CD14-positive monocyte (primary cell): Measurements from ENCODE around the gene SLMAP. TPM values are rescaled to one million over a fixed set of nuclear protein-coding genes. Genes with fewer than 3 reads are reported as not detected.

Experiments
- DNase-seq, 3 donors: peaks; one replicate each; pipeline ENCODE4 v3.0.0-alpha.2; 2011 to 2022
- H2AFZ ChIP-seq: 2 replicates; pipeline ENCODE4 v1.6.0; 2012; ENCODE audit warnings: mild to moderate bottlenecking, low read depth, low read length, inconsistent platforms; ENCODE audit not compliant: insufficient read depth, poor library complexity, severe bottlenecking
- H3K27ac ChIP-seq, 2 donors: 1 replicate in 1 of 2; 2 replicates in 1 of 2; pipeline ENCODE4 v1.5.1; 2012 to 2013; ENCODE audit warnings: low read length in 2 of 2, control low read depth in 1 of 2, inconsistent platforms in 1 of 2, low read depth in 1 of 2, mild to moderate bottlenecking in 1 of 2
- H3K27me3 ChIP-seq, 2 donors: one replicate each; pipeline versions ENCODE4 v1.6.0 to v1.6.1; 2011 to 2013; ENCODE audit warnings: low read length in 2 of 2; ENCODE audit not compliant: control insufficient read depth in 2 of 2, insufficient read depth in 2 of 2
- H3K36me3 ChIP-seq, 2 donors: replicated peaks in 1 of 2; 1 replicate in 1 of 2; 2 replicates in 1 of 2; pipeline versions ENCODE4 v1.5.1 to v1.6.1; 2012 to 2013; ENCODE audit warnings: low read length in 2 of 2, control low read depth in 1 of 2, inconsistent platforms in 1 of 2, mild to moderate bottlenecking in 1 of 2; ENCODE audit not compliant: insufficient read depth in 2 of 2, control insufficient read depth in 1 of 2
- H3K4me1 ChIP-seq, 2 donors: 1 replicate in 1 of 2; 2 replicates in 1 of 2; pipeline versions ENCODE4 v1.5.1 to v1.6.1; 2012 to 2013; ENCODE audit warnings: low read length in 2 of 2, control low read depth in 1 of 2, inconsistent platforms in 1 of 2, mild to moderate bottlenecking in 1 of 2, moderate library complexity in 1 of 2; ENCODE audit not compliant: insufficient read depth in 2 of 2, control insufficient read depth in 1 of 2
- H3K4me2 ChIP-seq: replicated peaks from 2 replicates; pipeline ENCODE3; 2012; ENCODE audit warnings: low read length, moderate library complexity, mild to moderate bottlenecking; ENCODE audit not compliant: poor library complexity, severe bottlenecking; ENCODE audit errors: extremely low read depth
- H3K4me3 ChIP-seq, 3 experiments: fragments of 200-600 bp in 1 of 3; sonication (generic) in 1 of 3; replicated peaks in 1 of 3; 1 replicate in 2 of 3; 2 replicates in 1 of 3; pipeline ENCODE4 v1.5.1; 2011 to 2013; ENCODE audit warnings: low read length in 3 of 3, mild to moderate bottlenecking in 3 of 3, control low read depth in 2 of 3, low read depth in 2 of 3, inconsistent platforms in 1 of 3, moderate library complexity in 1 of 3
- H3K79me2 ChIP-seq: 2 replicates; pipeline ENCODE4 v1.6.0; 2012; ENCODE audit warnings: mild to moderate bottlenecking, control low read depth, inconsistent platforms, low read length, moderate library complexity; ENCODE audit not compliant: insufficient read depth
- H3K9ac ChIP-seq: 2 replicates; pipeline ENCODE4 v1.6.0; 2017; ENCODE audit warnings: low read length, mild to moderate bottlenecking; ENCODE audit not compliant: insufficient read depth, poor library complexity, severe bottlenecking
- H3K9me3 ChIP-seq, 2 donors: replicated peaks in 1 of 2; 1 replicate in 1 of 2; 2 replicates in 1 of 2; pipeline versions ENCODE4 v1.5.1 to v1.6.1; 2012 to 2013; ENCODE audit warnings: low read length in 2 of 2, control low read depth in 1 of 2; ENCODE audit not compliant: control insufficient read depth in 1 of 2, insufficient read depth in 1 of 2
- H4K20me1 ChIP-seq: 2 replicates; pipeline ENCODE4 v1.6.0; 2012; ENCODE audit warnings: mild to moderate bottlenecking, low read length, control low read depth, moderate library complexity; ENCODE audit not compliant: insufficient read depth
- H3K27ac Mint-ChIP-seq, 7 donors: one replicate each; pipeline ENCODE4 v1.8.0; 2020; ENCODE audit warnings: mild to moderate bottlenecking in 7 of 7, mixed read lengths in 7 of 7, moderate library complexity in 6 of 7, inconsistent platforms in 2 of 7
- H3K27me3 Mint-ChIP-seq, 3 donors: one replicate each; pipeline ENCODE4 v1.8.0; 2021 to 2022; ENCODE audit warnings: low read depth in 3 of 3, mild to moderate bottlenecking in 3 of 3, mixed read lengths in 3 of 3, moderate library complexity in 3 of 3, inconsistent platforms in 1 of 3
- H3K36me3 Mint-ChIP-seq, 2 donors: one replicate each; pipeline ENCODE4 v1.8.0; 2020; ENCODE audit warnings: mixed read lengths in 2 of 2, inconsistent platforms in 1 of 2, mild to moderate bottlenecking in 1 of 2
- H3K4me1 Mint-ChIP-seq: one replicate; pipeline ENCODE4 v1.8.0; 2020; ENCODE audit warnings: mild to moderate bottlenecking, mixed read lengths
- H3K4me3 Mint-ChIP-seq, 2 donors: one replicate each; pipeline ENCODE4 v1.8.0; 2020; ENCODE audit warnings: mild to moderate bottlenecking in 2 of 2, mixed read lengths in 2 of 2, moderate library complexity in 1 of 2
- H3K9me3 Mint-ChIP-seq, 7 donors: one replicate each; pipeline ENCODE4 v1.8.0; 2020 to 2022; ENCODE audit warnings: mixed read lengths in 7 of 7, mild to moderate bottlenecking in 6 of 7, moderate library complexity in 6 of 7, inconsistent platforms in 2 of 7
- CTCF ChIP-seq: fragments of 200-600 bp; IDR thresholded peaks from one replicate; pipeline ENCODE4 v1.8.0; 2022; ENCODE audit warnings: antibody characterized with exemption, mild to moderate bottlenecking
- WGBS: methylation state at CpG from one replicate; pipeline ENCODE4 v1.1.5; 2013; ENCODE audit warnings: missing lambda C conversion rate; ENCODE audit not compliant: insufficient coverage; 5-methylcytosine and 5-hydroxymethylcytosine counted together
- intact Hi-C, 2 donors: fragments of 100-400 bp; cut with micrococcal nuclease; formaldehyde crosslinking; loops; one replicate each; pipeline versions ENCODE4 v1.15.0 to v1.15.1; 2023
- polyA plus RNA-seq, 3 donors: library from polyadenylated mRNA; depleted of rRNA in 1 of 3; unstranded in 2 of 3; stranded (reverse) in 1 of 3; fragments of 300-500 nt in 2 of 3; fragments of >200 nt in 1 of 3; fragmentation: Illumina TruSeq in 2 of 3; gene quantifications; 1 replicate in 2 of 3; 2 replicates in 1 of 3; pipeline ENCODE4 v1.2.3, GENCODE V29; 2012 to 2021

The SLMAP gene
- polyA plus RNA-seq, 3 donors: 12.3 to 17.6 (median 16.1) TPM

GRCh38 chr3:57784089-57784735 is 28.1 kb downstream of the SLMAP start:
- H3K27ac ChIP-seq: peak overlapping the region in 1 of 2 donors; percentile 18
- H3K4me3 ChIP-seq: no peak overlapping the region
- H3K9me3 Mint-ChIP-seq: no peaks in the 10 kb centered on the region
- H3K4me1 Mint-ChIP-seq: peaks cover 24% of the 10 kb centered on the region
- H3K9ac ChIP-seq: no peak overlapping the region
- H3K4me1 ChIP-seq: peaks cover 4 to 19% of the 10 kb centered on the region in 2 donors
- no peaks in the 10 kb centered on the region for H3K9me3 ChIP-seq
- WGBS: no CpG with 5 or more reads among the region's 1 CpG
- no peak overlapping the region for H3K4me3 Mint-ChIP-seq
- no peak overlapping the region for H3K4me2 ChIP-seq
- H3K27me3 Mint-ChIP-seq: no peaks in the 10 kb centered on the region
- peaks cover 4 to 15% of the 10 kb centered on the region in 2 donors for H3K36me3 Mint-ChIP-seq
- peaks cover 35% of the 10 kb centered on the region for H4K20me1 ChIP-seq
- H3K79me2 ChIP-seq: peaks cover 84% of the 10 kb centered on the region
- DNase-seq: no peak
- H2AFZ ChIP-seq: no peak overlapping the region
- intact Hi-C loops: no loop called here
- TF ChIP-seq CTCF: no peak
- peak overlapping the region; percentile 6 to 73 (median 51) for H3K27ac Mint-ChIP-seq
- no peaks in the 10 kb centered on the region for H3K27me3 ChIP-seq
- H3K36me3 ChIP-seq: no peaks in the 10 kb centered on the region

DNA sequence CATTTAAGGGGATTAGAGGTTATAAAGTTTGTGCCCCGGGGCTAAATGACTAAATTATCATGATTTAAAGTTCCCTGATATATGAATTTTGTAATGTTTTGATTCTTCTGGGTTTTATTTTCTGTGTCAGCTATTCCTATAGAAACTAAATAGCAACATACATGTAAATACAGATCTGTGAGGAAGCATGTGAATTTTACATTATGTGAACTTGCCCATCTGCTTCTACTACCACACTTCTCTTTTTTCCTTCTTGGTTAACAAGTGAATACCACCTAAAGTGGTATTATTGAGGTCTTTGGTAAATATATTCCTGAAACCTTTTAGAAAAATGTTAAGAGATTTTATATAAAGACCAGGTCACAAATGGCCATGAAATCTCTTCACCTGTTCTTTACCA is 29.3 kb downstream of the SLMAP start:
- H3K4me1 ChIP-seq: peaks cover 4 to 19% of the 10 kb centered on the region in 2 donors

More for the DNA sequence above, 29.3 kb downstream of the SLMAP start:
- Histone ChIP-seq H3K4me2 (no peak overlapping the region), H4K20me1 (peaks cover 35% of the 10 kb centered on the region), H2AFZ (no peak overlapping the region), H3K4me3 (no peak overlapping the region), H3K36me3 (no peaks in the 10 kb centered on the region), H3K9ac (no peak overlapping the region), H3K27me3 (no peaks in the 10 kb centered on the region), H3K79me2 (peaks cover 85% of the 10 kb centered on the region), H3K9me3 (no peaks in the 10 kb centered on the region), H3K27ac (peak overlapping the region in 1 of 2 donors; percentile 52)
- Mint-ChIP-seq H3K4me3 (no peak overlapping the region), H3K4me1 (peaks cover 27% of the 10 kb centered on the region), H3K27ac (peak overlapping the region in 6 of 7 donors; percentile 7 to 79 (median 28)), H3K36me3 (peaks cover 7 to 11% of the 10 kb centered on the region in 2 donors), H3K27me3 (peaks cover 0 to 3% (median 0%) of the 10 kb centered on the region in 3 donors), H3K9me3 (no peaks in the 10 kb centered on the region)
- WGBS: no CpG with 5 or more reads among the region's 1 CpG
- DNase-seq: no peak
- intact Hi-C loops: no loop called here
- TF ChIP-seq CTCF: no peak
